HEK293 (cell line): Measurements from ENCODE around the gene IGF2BP1.
A peak's percentile ranks its signal among the peaks of the same experiment; 100 is the strongest.

Experiments used
- ELK4 ChIP-seq: IDR thresholded peaks from 2 replicates; pipeline ENCODE4 v1.6.1; 2011; ENCODE audit warnings: mild to moderate bottlenecking, low read depth, low read length, borderline replicate concordance
- GLIS2 ChIP-seq: fragments of 450-650 bp; formaldehyde crosslinking; IDR thresholded peaks from 2 replicates; pipeline ENCODE4 v1.5.1; 2016; ENCODE audit warnings: missing biosample characterization, missing genetic modification characterization
- HOXD13 ChIP-seq: sonication (generic); formaldehyde crosslinking; IDR thresholded peaks from 2 replicates; pipeline ENCODE4 v1.8.0; 2022; ENCODE audit warnings: missing genetic modification reagents, borderline replicate concordance
- IKZF3 ChIP-seq: fragments of 450-650 bp; IDR thresholded peaks from 2 replicates; pipeline ENCODE4 v1.5.0; 2018; ENCODE audit warnings: missing biosample characterization, mild to moderate bottlenecking, missing genetic modification characterization, moderate library complexity
- KLF1 ChIP-seq: fragments of 450-650 bp; formaldehyde crosslinking; IDR thresholded peaks from 2 replicates; pipeline ENCODE4 v1.5.1; 2016; ENCODE audit warnings: missing biosample characterization, missing genetic modification characterization
- KLF10 ChIP-seq: fragments of 450-650 bp; IDR thresholded peaks from 2 replicates; pipeline ENCODE4 v1.5.1; 2018; ENCODE audit warnings: missing biosample characterization, mild to moderate bottlenecking, missing genetic modification characterization
- KLF7 ChIP-seq: fragments of 450-650 bp; formaldehyde crosslinking; IDR thresholded peaks from 2 replicates; pipeline ENCODE4 v1.5.1; 2016; ENCODE audit warnings: missing biosample characterization, missing genetic modification characterization, borderline replicate concordance
- KLF9 ChIP-seq: fragments of 450-650 bp; formaldehyde crosslinking; IDR thresholded peaks from 2 replicates; pipeline ENCODE4 v1.5.1; 2016; ENCODE audit warnings: missing biosample characterization, missing genetic modification characterization, low read depth
- REPIN1 ChIP-seq: fragments of 450-650 bp; formaldehyde crosslinking; IDR thresholded peaks from 2 replicates; pipeline ENCODE4 v1.5.1; 2017; ENCODE audit warnings: missing biosample characterization, missing genetic modification characterization, low read depth
- SETDB1 ChIP-seq: IDR thresholded peaks from one replicate; pipeline ENCODE4 v1.6.1; 2017; ENCODE audit warnings: mild to moderate bottlenecking, low read length, moderate library complexity, mixed read lengths; ENCODE audit not compliant: insufficient read length
- SP2 ChIP-seq: fragments of 450-650 bp; formaldehyde crosslinking; IDR thresholded peaks from 2 replicates; pipeline ENCODE4 v1.5.1; 2016; ENCODE audit warnings: missing biosample characterization, missing genetic modification characterization
- SP3 ChIP-seq: fragments of 450-650 bp; formaldehyde crosslinking; IDR thresholded peaks from 2 replicates; pipeline ENCODE4 v1.5.1; 2016; ENCODE audit warnings: missing biosample characterization, missing genetic modification characterization
- TRIM28 ChIP-seq: IDR thresholded peaks from 2 replicates; pipeline ENCODE4 v1.6.1; 2011; ENCODE audit warnings: low read length, control low read depth, borderline replicate concordance
- ZBTB11 ChIP-seq: fragments of 450-650 bp; formaldehyde crosslinking; conservative IDR thresholded peaks from 2 replicates; pipeline ENCODE4 v1.5.1; 2016; ENCODE audit warnings: low read depth, missing biosample characterization, missing genetic modification characterization
- ZBTB20 ChIP-seq: fragments of 450-650 bp; formaldehyde crosslinking; IDR thresholded peaks from 2 replicates; pipeline ENCODE4 v1.5.1; 2016; ENCODE audit warnings: missing biosample characterization, missing genetic modification characterization
- ZBTB48 ChIP-seq: fragments of 450-650 bp; formaldehyde crosslinking; IDR thresholded peaks from 2 replicates; pipeline ENCODE4 v1.5.1; 2016; ENCODE audit warnings: missing biosample characterization, missing genetic modification characterization
- ZFP3 ChIP-seq: fragments of 450-650 bp; formaldehyde crosslinking; IDR thresholded peaks from 2 replicates; pipeline ENCODE4 v1.5.1; 2016; ENCODE audit warnings: low read depth, missing biosample characterization, missing genetic modification characterization
- ZNF140 ChIP-seq: fragments of 450-650 bp; formaldehyde crosslinking; IDR thresholded peaks from 2 replicates; pipeline ENCODE4 v1.5.1; 2016; ENCODE audit warnings: missing biosample characterization, missing genetic modification characterization
- ZNF169 ChIP-seq: fragments of 450-650 bp; formaldehyde crosslinking; IDR thresholded peaks from 2 replicates; pipeline ENCODE4 v1.5.1; 2016; ENCODE audit warnings: missing biosample characterization, missing genetic modification characterization
- ZNF184 ChIP-seq: fragments of 450-650 bp; IDR thresholded peaks from 2 replicates; pipeline ENCODE4 v1.5.1; 2018; ENCODE audit warnings: missing biosample characterization, mild to moderate bottlenecking, missing genetic modification characterization
- ZNF280C ChIP-seq: fragments of 450-650 bp; formaldehyde crosslinking; IDR thresholded peaks from 2 replicates; pipeline ENCODE4 v1.5.1; 2016; ENCODE audit warnings: missing biosample characterization, missing genetic modification characterization
- ZNF302 ChIP-seq: fragments of 450-650 bp; formaldehyde crosslinking; IDR thresholded peaks from 2 replicates; pipeline ENCODE4 v1.5.1; 2016; ENCODE audit warnings: missing biosample characterization, missing genetic modification characterization, low read depth
- ZNF37A ChIP-seq: fragments of 450-650 bp; IDR thresholded peaks from 2 replicates; pipeline ENCODE4 v1.5.1; 2018; ENCODE audit warnings: missing biosample characterization, missing genetic modification characterization
- ZNF398 ChIP-seq: fragments of 450-650 bp; formaldehyde crosslinking; IDR thresholded peaks from 2 replicates; pipeline ENCODE4 v1.5.1; 2017; ENCODE audit warnings: missing biosample characterization, missing genetic modification characterization
- ZNF473 ChIP-seq: fragments of 450-650 bp; formaldehyde crosslinking; IDR thresholded peaks from 2 replicates; pipeline ENCODE4 v1.5.1; 2017; ENCODE audit warnings: missing biosample characterization, missing genetic modification characterization
- ZNF621 ChIP-seq: fragments of 450-650 bp; formaldehyde crosslinking; IDR thresholded peaks from 2 replicates; pipeline ENCODE4 v1.5.1; 2017; ENCODE audit warnings: missing biosample characterization, missing genetic modification characterization
- ZNF664 ChIP-seq: fragments of 450-650 bp; formaldehyde crosslinking; IDR thresholded peaks from 2 replicates; pipeline ENCODE4 v1.5.1; 2016; ENCODE audit warnings: missing biosample characterization, missing genetic modification characterization
- ZNF677 ChIP-seq: fragments of 450-650 bp; IDR thresholded peaks from 2 replicates; pipeline ENCODE4 v1.5.0; 2018; ENCODE audit warnings: missing biosample characterization, mild to moderate bottlenecking, missing genetic modification characterization, moderate library complexity
- ZNF747 ChIP-seq: fragments of 450-650 bp; formaldehyde crosslinking; IDR thresholded peaks from 2 replicates; pipeline ENCODE4 v1.5.1; 2016; ENCODE audit warnings: missing biosample characterization, missing genetic modification characterization
- ZNF837 ChIP-seq: fragments of 450-650 bp; formaldehyde crosslinking; IDR thresholded peaks from 2 replicates; pipeline ENCODE4 v1.5.1; 2016; ENCODE audit warnings: missing biosample characterization, missing genetic modification characterization
- ZSCAN18 ChIP-seq: fragments of 450-650 bp; formaldehyde crosslinking; IDR thresholded peaks from 2 replicates; pipeline ENCODE4 v1.5.1; 2016; ENCODE audit warnings: missing biosample characterization, missing genetic modification characterization
- ZSCAN30 ChIP-seq: fragments of 450-650 bp; IDR thresholded peaks from 2 replicates; pipeline ENCODE4 v1.5.1; 2018; ENCODE audit warnings: missing biosample characterization, mild to moderate bottlenecking, missing genetic modification characterization, moderate library complexity

The IGF2BP1 gene

GRCh38 chr17:48995974-48996721, 1.0 kb upstream of the IGF2BP1 start (continued):
- no peak; the same call in 1 of the 2 replicates for TF ChIP-seq ELK4
- TF ChIP-seq KLF7, result peak; percentile 86; the same call in 1 of the 2 replicates
- peak; percentile 79 for TF ChIP-seq ZBTB11 (tag by site-specific recombination)
- TF ChIP-seq ZNF473, result no peak
- no peak for TF ChIP-seq ZNF140
- peak; percentile 60 for TF ChIP-seq ZBTB48 (tag by site-specific recombination)
- peak; percentile 89 for TF ChIP-seq ZBTB20 (tag by site-specific recombination)
- TF ChIP-seq SETDB1, result no peak
- peak; percentile 96 for TF ChIP-seq GLIS2 (tag by site-specific recombination)
- no peak for TF ChIP-seq ZNF747 (tag by site-specific recombination)
- no peak for TF ChIP-seq ZNF280C
- peak; percentile 98 for TF ChIP-seq IKZF3
- no peak for TF ChIP-seq ZNF837 (tag by site-specific recombination)
- TF ChIP-seq ZNF37A (tag by site-specific recombination), result no peak
- no peak for TF ChIP-seq REPIN1 (tag by site-specific recombination)
- TF ChIP-seq KLF10, result peak; percentile 83
- no peak for TF ChIP-seq ZNF664 (tag by site-specific recombination)
- peak; percentile 100 for TF ChIP-seq ZNF398 (tag by site-specific recombination)
- peak; percentile 97 for TF ChIP-seq SP3 (tag by site-specific recombination)
- TF ChIP-seq ZNF621 (tag by site-specific recombination), result no peak
- TF ChIP-seq ZSCAN30 (tag by site-specific recombination), result no peak; the same call in 1 of the 2 replicates
- TF ChIP-seq KLF1 (tag by site-specific recombination), result peak; percentile 87
- TF ChIP-seq KLF9, result peak; percentile 98
- TF ChIP-seq ZNF169 (tag by site-specific recombination), result no peak
- TF ChIP-seq ZNF677 (tag by site-specific recombination), result no peak
- no peak for TF ChIP-seq ZSCAN18 (tag by site-specific recombination)
- no peak for TF ChIP-seq HOXD13 (CRISPR knock-in tag)
- TF ChIP-seq ZNF184 (tag by site-specific recombination), result no peak
- peak; percentile 87 for TF ChIP-seq SP2 (tag by site-specific recombination)
- TF ChIP-seq ZFP3, result no peak
- TF ChIP-seq ZNF302 (tag by site-specific recombination), result no peak
- no peak for TF ChIP-seq TRIM28
